ENCODE results near the gene CHMP1B. TPM values are rescaled to one million over a fixed set of nuclear protein-coding genes. Genes with fewer than 3 reads are reported as not detected.

Gene CHMP1B
- total RNA-seq, 4 donors from 2014 or later = 33.4 to 55.1 (median 39.8) TPM

GRCh38 chr18:11868230-11868629, 17.0 kb downstream of the CHMP1B start:
- no peak for TF ChIP-seq CTCF (IDR thresholded peaks at IDR 0.05; ENCODE audit: low read depth)

GRCh38 chr18:11871501-11871900, 20.3 kb downstream of the CHMP1B start:
- no peak for TF ChIP-seq CTCF (IDR thresholded peaks at IDR 0.05; ENCODE audit: low read depth)

GRCh38 chr18:11872479-11873136, 21.4 kb downstream of the CHMP1B start:
- no peak for TF ChIP-seq CTCF (IDR thresholded peaks at IDR 0.05; ENCODE audit: low read depth)

GRCh38 chr18:11873670-11874340, 22.6 kb downstream of the CHMP1B start:
- TF ChIP-seq CTCF (IDR thresholded peaks at IDR 0.05; ENCODE audit: low read depth) = no peak

GRCh38 chr18:11874676-11875075, 23.5 kb downstream of the CHMP1B start:
- no peak for TF ChIP-seq CTCF (IDR thresholded peaks at IDR 0.05; ENCODE audit: low read depth)

- no peak for TF ChIP-seq CTCF (IDR thresholded peaks at IDR 0.05; ENCODE audit: low read depth)
Measured at GRCh38 chr18:11877497-11878135, 26.4 kb downstream of the CHMP1B start.

DNA sequence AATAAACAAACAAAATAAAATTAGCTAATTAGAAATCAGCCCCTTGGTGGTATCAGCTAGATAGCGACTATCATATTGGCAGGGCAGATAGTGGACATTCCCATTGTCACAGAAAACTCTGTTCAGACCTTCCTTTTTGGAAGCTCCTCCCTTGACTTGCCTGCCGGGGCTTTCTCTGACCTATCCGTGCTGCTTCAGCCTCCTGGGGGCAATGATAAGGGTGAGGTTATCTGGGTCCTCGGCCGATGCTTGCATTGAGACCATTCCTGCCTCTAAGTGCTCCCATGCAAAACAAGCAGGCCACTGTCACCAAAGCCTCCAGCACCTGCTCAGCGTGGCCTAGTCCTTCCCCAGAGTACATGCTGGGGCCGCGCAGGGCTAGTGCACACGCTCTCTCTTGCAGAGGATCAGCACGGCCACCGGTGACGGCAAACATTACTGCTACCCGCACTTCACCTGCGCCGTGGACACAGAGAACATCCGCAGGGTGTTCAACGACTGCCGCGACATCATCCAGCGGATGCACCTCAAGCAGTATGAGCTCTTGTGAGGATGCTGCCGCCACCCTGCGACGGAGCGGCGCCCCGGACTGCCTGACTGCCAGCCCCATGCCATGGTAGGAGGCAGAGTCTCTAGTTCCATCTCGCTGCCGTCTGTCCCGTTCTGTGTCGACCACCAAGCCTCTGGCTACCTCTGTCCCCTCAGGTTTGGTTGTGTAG, 29.5 kb downstream of the CHMP1B start:
- TF ChIP-seq CTCF (IDR thresholded peaks at IDR 0.05; ENCODE audit: low read depth) = no peak
